ENCODE data around the gene ARSG.

The ARSG gene

DNA sequence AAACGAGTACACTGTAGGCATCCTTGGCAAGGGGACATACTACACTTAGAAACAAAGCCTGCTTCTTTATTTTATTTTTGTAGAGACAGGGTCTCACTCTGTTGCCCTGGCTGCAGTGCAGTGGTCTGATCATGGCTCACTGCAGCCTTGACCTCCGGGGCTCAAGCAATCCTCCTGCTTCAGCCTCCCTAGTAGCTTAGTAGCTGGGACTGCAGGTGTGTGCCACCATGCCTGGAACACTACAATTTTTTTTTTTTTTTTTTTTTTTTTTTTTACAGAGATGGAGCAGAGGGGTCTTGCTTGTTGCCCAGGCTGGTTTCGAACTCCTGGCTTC, 87.8 kb downstream of the ARSG start:
- H3K9me2 ChIP-seq (replicated peaks; ENCODE audit: insufficient read depth, low read length) = no peaks in the 10 kb centered on the region
- TF ChIP-seq EZH2phosphoT487 (conservative IDR thresholded peaks at IDR 0.05; ENCODE audit: low read length) = no peak
- TF ChIP-seq, protein P1, sequence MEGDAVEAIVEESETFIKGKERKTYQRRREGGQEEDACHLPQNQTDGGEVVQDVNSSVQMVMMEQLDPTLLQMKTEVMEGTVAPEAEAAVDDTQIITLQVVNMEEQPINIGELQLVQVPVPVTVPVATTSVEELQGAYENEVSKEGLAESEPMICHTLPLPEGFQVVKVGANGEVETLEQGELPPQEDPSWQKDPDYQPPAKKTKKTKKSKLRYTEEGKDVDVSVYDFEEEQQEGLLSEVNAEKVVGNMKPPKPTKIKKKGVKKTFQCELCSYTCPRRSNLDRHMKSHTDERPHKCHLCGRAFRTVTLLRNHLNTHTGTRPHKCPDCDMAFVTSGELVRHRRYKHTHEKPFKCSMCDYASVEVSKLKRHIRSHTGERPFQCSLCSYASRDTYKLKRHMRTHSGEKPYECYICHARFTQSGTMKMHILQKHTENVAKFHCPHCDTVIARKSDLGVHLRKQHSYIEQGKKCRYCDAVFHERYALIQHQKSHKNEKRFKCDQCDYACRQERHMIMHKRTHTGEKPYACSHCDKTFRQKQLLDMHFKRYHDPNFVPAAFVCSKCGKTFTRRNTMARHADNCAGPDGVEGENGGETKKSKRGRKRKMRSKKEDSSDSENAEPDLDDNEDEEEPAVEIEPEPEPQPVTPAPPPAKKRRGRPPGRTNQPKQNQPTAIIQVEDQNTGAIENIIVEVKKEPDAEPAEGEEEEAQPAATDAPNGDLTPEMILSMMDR (IDR thresholded peaks at IDR 0.05; ENCODE audit: insufficient read depth, low read length, poor library complexity, severe bottlenecking) = no peak
- H3K4me2 ChIP-seq (ENCODE audit: low read depth, low read length, poor library complexity, severe bottlenecking) = no peak overlapping the region
- no peaks in the 10 kb centered on the region for H3K36me3 ChIP-seq (ENCODE audit: low read length)
- no peaks in the 10 kb centered on the region for H4K20me1 ChIP-seq (ENCODE audit: low read depth, low read length)
- no peak overlapping the region for H3K9ac ChIP-seq (ENCODE audit: low read length)
- no peak overlapping the region for H3K27ac ChIP-seq (ENCODE audit: low read depth, low read length)
- H3F3A ChIP-seq (ENCODE audit: insufficient read depth) = no peaks in the 10 kb centered on the region
- H3K79me2 ChIP-seq (ENCODE audit: insufficient read depth, low read length) = no peaks in the 10 kb centered on the region
- no peak overlapping the region for H3K4me3 ChIP-seq (ENCODE audit: insufficient read depth, low read length, poor library complexity, severe bottlenecking)
- H3K9me3 ChIP-seq (ENCODE audit: insufficient read depth, low read length) = no peaks in the 10 kb centered on the region
- no peak overlapping the region for H2AFZ ChIP-seq (ENCODE audit: low read depth, low read length, severe bottlenecking)
- H3K27me3 ChIP-seq (ENCODE audit: low read length) = no peaks in the 10 kb centered on the region

DNA sequence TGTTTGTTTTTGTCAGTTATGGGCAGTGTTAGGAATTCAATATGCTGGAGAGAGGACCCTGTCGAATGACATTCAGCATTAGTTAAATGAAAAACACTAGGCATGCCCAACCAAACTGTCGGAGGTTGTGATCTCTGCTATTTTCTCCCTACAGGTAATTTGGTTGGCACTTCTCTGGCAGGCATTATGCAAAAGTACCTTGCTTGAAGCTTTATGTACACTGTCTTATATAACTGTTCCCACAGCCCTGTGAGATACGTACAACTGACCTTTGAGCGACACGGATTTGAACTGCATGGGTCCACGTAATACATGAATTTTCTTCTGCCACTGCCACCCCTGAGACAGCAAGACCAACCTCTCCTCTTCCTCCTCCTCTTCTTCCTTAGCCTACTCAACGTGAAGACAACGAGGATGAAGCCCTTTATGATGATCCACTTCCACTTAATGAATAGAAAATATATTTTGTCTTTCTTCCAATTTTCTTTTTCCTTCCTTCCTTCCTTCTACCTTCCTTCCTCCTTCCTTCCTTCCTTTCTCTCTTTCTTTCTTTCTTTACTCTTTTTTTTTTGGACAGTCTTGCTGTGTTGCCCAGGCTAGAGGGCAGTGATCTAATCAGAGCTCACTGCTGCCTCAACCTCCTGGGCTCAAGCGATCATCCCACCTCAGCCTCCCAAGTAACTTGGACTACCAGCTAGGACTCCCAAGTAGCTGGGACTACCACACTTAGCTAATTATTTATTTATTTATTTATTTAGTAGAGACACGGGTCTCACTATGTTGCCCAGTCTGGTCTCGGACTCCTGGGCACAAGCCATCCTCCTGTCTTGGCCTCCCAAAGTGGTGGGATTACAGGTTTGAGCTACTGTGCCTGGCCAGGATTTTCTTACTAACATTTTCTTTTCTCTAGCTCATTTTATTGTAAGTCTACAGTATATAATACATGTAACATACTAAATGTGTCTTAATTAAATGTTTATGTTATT, 88.7 kb downstream of the ARSG start:
- TF ChIP-seq, protein P1 (IDR thresholded peaks at IDR 0.05; ENCODE audit: insufficient read depth, low read length, poor library complexity, severe bottlenecking) = no peak
- no peak for TF ChIP-seq EZH2phosphoT487 (conservative IDR thresholded peaks at IDR 0.05; ENCODE audit: low read length)
- Histone ChIP-seq H3K4me3 (ENCODE audit: insufficient read depth, low read length, poor library complexity, severe bottlenecking) (no peak overlapping the region), H3K9me2 (replicated peaks; ENCODE audit: insufficient read depth, low read length) (no peaks in the 10 kb centered on the region), H3K27ac (ENCODE audit: low read depth, low read length) (no peak overlapping the region), H3F3A (ENCODE audit: insufficient read depth) (no peaks in the 10 kb centered on the region), H3K27me3 (ENCODE audit: low read length) (no peaks in the 10 kb centered on the region), H3K4me2 (ENCODE audit: low read depth, low read length, poor library complexity, severe bottlenecking) (no peak overlapping the region), H4K20me1 (ENCODE audit: low read depth, low read length) (no peaks in the 10 kb centered on the region), H3K36me3 (ENCODE audit: low read length) (no peaks in the 10 kb centered on the region), H3K79me2 (ENCODE audit: insufficient read depth, low read length) (no peaks in the 10 kb centered on the region), H3K9ac (ENCODE audit: low read length) (no peak overlapping the region), H3K9me3 (ENCODE audit: insufficient read depth, low read length) (no peaks in the 10 kb centered on the region), H2AFZ (ENCODE audit: low read depth, low read length, severe bottlenecking) (no peak overlapping the region)

DNA sequence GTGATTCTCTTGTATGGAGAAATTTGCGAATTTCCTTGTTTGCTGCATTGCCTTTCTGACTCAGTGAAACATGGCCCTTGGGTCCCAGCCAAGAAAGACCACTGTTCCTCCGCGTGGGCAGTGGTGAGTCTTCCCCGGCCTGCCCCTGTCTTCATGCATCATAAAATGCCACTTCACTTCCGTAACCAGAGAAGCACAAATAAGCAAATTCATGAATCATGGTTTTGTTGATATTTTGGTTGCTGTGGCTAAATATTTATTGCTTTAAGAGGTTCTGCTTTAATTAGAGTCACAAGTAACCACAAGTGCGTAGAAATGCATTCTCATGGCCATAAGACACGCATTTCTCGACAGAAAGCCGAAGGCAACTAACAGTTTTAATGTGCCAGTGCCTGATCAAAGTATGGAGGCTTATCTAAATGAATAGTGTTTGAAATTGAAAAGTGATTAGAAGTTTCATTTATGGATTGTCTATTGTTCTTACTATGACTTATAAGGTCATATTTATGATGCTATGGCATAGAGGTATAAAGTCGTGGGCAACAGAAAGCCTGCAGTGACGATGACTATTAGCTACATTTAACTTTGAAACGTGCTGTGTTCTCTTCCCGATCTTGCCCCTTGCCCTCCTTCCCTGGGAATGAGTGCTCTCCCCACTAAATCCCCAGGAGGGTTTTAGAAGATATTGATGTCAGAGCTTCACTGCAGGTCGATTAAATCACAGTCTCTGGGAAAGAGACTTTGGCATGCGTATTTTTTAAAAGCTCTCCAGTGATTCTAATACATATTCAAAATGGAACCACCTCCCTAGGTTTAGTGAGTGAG, 90.0 kb downstream of the ARSG start:
- H3K27me3 ChIP-seq (ENCODE audit: low read length) = no peaks in the 10 kb centered on the region
- no peak overlapping the region for H3K9ac ChIP-seq (ENCODE audit: low read length)
- no peak overlapping the region for H3K4me2 ChIP-seq (ENCODE audit: low read depth, low read length, poor library complexity, severe bottlenecking)
- no peaks in the 10 kb centered on the region for H3K9me2 ChIP-seq (replicated peaks; ENCODE audit: insufficient read depth, low read length)
- TF ChIP-seq, protein P1 (IDR thresholded peaks at IDR 0.05; ENCODE audit: insufficient read depth, low read length, poor library complexity, severe bottlenecking) = no peak
- TF ChIP-seq EZH2phosphoT487 (conservative IDR thresholded peaks at IDR 0.05; ENCODE audit: low read length) = no peak
- H2AFZ ChIP-seq (ENCODE audit: low read depth, low read length, severe bottlenecking) = no peak overlapping the region
- no peaks in the 10 kb centered on the region for H3K36me3 ChIP-seq (ENCODE audit: low read length)
- H3K79me2 ChIP-seq (ENCODE audit: insufficient read depth, low read length) = no peaks in the 10 kb centered on the region
- no peak overlapping the region for H3K27ac ChIP-seq (ENCODE audit: low read depth, low read length)
- H3F3A ChIP-seq (ENCODE audit: insufficient read depth) = no peaks in the 10 kb centered on the region
- no peaks in the 10 kb centered on the region for H4K20me1 ChIP-seq (ENCODE audit: low read depth, low read length)
- no peaks in the 10 kb centered on the region for H3K9me3 ChIP-seq (ENCODE audit: insufficient read depth, low read length)
- no peak overlapping the region for H3K4me3 ChIP-seq (ENCODE audit: insufficient read depth, low read length, poor library complexity, severe bottlenecking)

All from SU-DHL-6 (cell line).